Lung (tissue), 12 donors: ENCODE measurements around the gene PTPRT. TPM values are rescaled to one million over a fixed set of nuclear protein-coding genes. Genes with fewer than 3 reads are reported as not detected.

Experiments
- ATAC-seq: fragments of 200-7000 bp; cut with Tn5 transposase; one replicate; pipeline ENCODE4 v1.9.1; 2020; ENCODE audit warnings: moderate number of reproducible peaks; ENCODE audit not compliant: insufficient read depth, low FRiP score
- DNase-seq, 3 donors: peaks; one replicate each; pipeline ENCODE4 v3.0.0-alpha.2; 2013 to 2017
- H3K27ac ChIP-seq, 2 donors: one replicate each; pipeline ENCODE4 v1.5.1; 2013; ENCODE audit warnings: mild to moderate bottlenecking in 2 of 2, moderate library complexity in 2 of 2, control low read depth in 1 of 2, inconsistent platforms in 1 of 2, low read depth in 1 of 2, low read length in 1 of 2
- H3K27me3 ChIP-seq, 3 donors: one replicate each; pipeline ENCODE4 v1.5.1; 2013; ENCODE audit warnings: low read length in 2 of 3; ENCODE audit not compliant: control insufficient read depth in 3 of 3, insufficient read depth in 3 of 3
- H3K36me3 ChIP-seq, 4 donors: one replicate each; pipeline ENCODE4 v1.5.1; 2013; ENCODE audit warnings: low read length in 4 of 4, mild to moderate bottlenecking in 1 of 4, moderate library complexity in 1 of 4; ENCODE audit not compliant: control insufficient read depth in 4 of 4, insufficient read depth in 4 of 4
- H3K4me1 ChIP-seq, 5 donors: one replicate each; pipeline ENCODE4 v1.5.1; 2013; ENCODE audit warnings: low read length in 5 of 5, mild to moderate bottlenecking in 2 of 5, moderate library complexity in 1 of 5; ENCODE audit not compliant: control insufficient read depth in 5 of 5, insufficient read depth in 5 of 5
- H3K4me3 ChIP-seq: one replicate; pipeline ENCODE4 v1.5.1; 2013; ENCODE audit warnings: mild to moderate bottlenecking, control low read depth, moderate library complexity
- H3K9ac ChIP-seq, 2 donors: one replicate each; pipeline ENCODE4 v1.5.1; 2013; ENCODE audit warnings: low read length in 2 of 2, control low read depth in 1 of 2; ENCODE audit not compliant: insufficient read depth in 1 of 2
- H3K9me3 ChIP-seq, 4 donors: one replicate each; pipeline ENCODE4 v1.5.1; 2013; ENCODE audit warnings: low read length in 3 of 4, mild to moderate bottlenecking in 1 of 4, moderate library complexity in 1 of 4; ENCODE audit not compliant: control insufficient read depth in 4 of 4, insufficient read depth in 3 of 4
- WGBS, 2 donors: extraction: QIAGEN DNeasy Blood & Tissue Kit; methylation state at CpG; one replicate each; pipeline ENCODE4 v1.1.7; 2013; 5-methylcytosine and 5-hydroxymethylcytosine counted together
- polyA plus RNA-seq, 2 donors: library from polyadenylated mRNA; stranded (reverse); fragments of 200-250 nt; gene quantifications; one replicate each; pipeline ENCODE4 v1.2.1, GENCODE V29; 2013
- total RNA-seq, 2 donors: library from RNA; depleted of rRNA in 1 of 2; stranded (reverse); fragments of >200 nt in 1 of 2; gene quantifications; one replicate each; pipeline ENCODE4 v1.2.1, GENCODE V29; 2014 to 2021
- TF ChIP-seq, protein P1 (sequence below): IDR thresholded peaks from 2 replicates; pipeline ENCODE4 v1.5.1; 2012; ENCODE audit warnings: mild to moderate bottlenecking; ENCODE audit errors: control extremely low read depth, extremely low read depth
- donor health status: control.
- donor health status: control.
- donor health status: Bipolar disorder and iron deficiency.
- donor health status: healthy.
- donor health status: DM: yes; HTN: yes; CAD: no.

Gene PTPRT
- total and polyA plus RNA-seq, 4 donors = 0.37 to 13.8 (median 6.1) TPM

- TF ChIP-seq, protein P1, sequence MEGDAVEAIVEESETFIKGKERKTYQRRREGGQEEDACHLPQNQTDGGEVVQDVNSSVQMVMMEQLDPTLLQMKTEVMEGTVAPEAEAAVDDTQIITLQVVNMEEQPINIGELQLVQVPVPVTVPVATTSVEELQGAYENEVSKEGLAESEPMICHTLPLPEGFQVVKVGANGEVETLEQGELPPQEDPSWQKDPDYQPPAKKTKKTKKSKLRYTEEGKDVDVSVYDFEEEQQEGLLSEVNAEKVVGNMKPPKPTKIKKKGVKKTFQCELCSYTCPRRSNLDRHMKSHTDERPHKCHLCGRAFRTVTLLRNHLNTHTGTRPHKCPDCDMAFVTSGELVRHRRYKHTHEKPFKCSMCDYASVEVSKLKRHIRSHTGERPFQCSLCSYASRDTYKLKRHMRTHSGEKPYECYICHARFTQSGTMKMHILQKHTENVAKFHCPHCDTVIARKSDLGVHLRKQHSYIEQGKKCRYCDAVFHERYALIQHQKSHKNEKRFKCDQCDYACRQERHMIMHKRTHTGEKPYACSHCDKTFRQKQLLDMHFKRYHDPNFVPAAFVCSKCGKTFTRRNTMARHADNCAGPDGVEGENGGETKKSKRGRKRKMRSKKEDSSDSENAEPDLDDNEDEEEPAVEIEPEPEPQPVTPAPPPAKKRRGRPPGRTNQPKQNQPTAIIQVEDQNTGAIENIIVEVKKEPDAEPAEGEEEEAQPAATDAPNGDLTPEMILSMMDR = no peak
These were observed 1095.9 kb downstream of the PTPRT start for GRCh38 chr20:42093542-42094440.

GRCh38 chr20:42093041-42093440 lies 1096.7 kb downstream of the PTPRT start:
- Histone ChIP-seq H3K36me3 (no peaks in the 10 kb centered on the region), H3K27ac (no peak overlapping the region), H3K9ac (no peak overlapping the region), H3K9me3 (no peaks in the 10 kb centered on the region), H3K4me3 (no peak overlapping the region), H3K4me1 (no peaks in the 10 kb centered on the region), H3K27me3 (peaks cover 0 to 11% (median 8%) of the 10 kb centered on the region in 3 donors)
- 49 to 74% methylated on average over 4 of the region's 4 CpGs for WGBS, 2 donors
- TF ChIP-seq, protein P1 = no peak
- DNase-seq = no peak
- no peak for ATAC-seq

More at GRCh38 chr20:42093542-42094440, 1095.9 kb downstream of the PTPRT start:
- no peak for ATAC-seq
- Histone ChIP-seq H3K9ac (no peak overlapping the region), H3K4me3 (no peak overlapping the region), H3K36me3 (no peaks in the 10 kb centered on the region), H3K4me1 (no peaks in the 10 kb centered on the region), H3K27ac (no peak overlapping the region), H3K9me3 (no peaks in the 10 kb centered on the region), H3K27me3 (peaks cover 0 to 10% (median 8%) of the 10 kb centered on the region in 3 donors)
- DNase-seq = no peak
- 75 to 78% methylated on average over 14 of the region's 14 CpGs for WGBS, 2 donors

DNA sequence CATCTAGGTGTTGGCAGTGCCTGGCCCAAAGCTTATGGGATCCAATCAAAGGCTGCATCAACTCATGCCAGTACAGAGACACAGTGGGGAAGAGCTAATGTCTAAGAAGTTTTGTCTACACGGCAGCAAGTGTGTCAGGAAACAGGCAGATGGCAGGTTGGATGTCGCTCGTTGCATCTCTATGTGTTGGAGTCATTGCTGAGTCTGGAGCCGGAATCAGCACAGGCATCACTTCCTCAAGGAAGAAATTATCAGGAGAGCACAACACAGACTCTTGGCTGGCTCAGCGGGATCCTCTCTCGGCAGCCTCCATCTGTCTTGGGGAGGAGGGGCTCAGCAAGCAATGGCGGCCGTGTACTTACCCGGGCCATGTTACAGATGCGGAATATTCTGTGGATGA lies 1104.3 kb downstream of the PTPRT start:
- DNase-seq (no peak), ATAC-seq (no peak)
- Histone ChIP-seq H3K9me3 (peaks cover 0 to 4% (median 0%) of the 10 kb centered on the region in 4 donors), H3K9ac (no peak overlapping the region), H3K4me3 (no peak overlapping the region), H3K36me3 (no peaks in the 10 kb centered on the region), H3K27ac (no peak overlapping the region), H3K4me1 (peaks cover 0 to 20% (median 0%) of the 10 kb centered on the region in 5 donors), H3K27me3 (peaks cover 0 to 12% (median 0%) of the 10 kb centered on the region in 3 donors)
- WGBS, 2 donors = 78 to 85% methylated on average over 10 of the region's 10 CpGs
- TF ChIP-seq, protein P1 = no peak
